ENCODE results near the gene G0S2.

G0S2 gene

GRCh38 chr1:209653915-209654351, 21.3 kb upstream of the G0S2 start (continued):
- TF ChIP-seq PRDM2 (tag by site-specific recombination; IDR thresholded peaks at IDR 0.05; ENCODE audit: borderline replicate concordance) = no peak
- TF ChIP-seq ZNF155 (tag by site-specific recombination; IDR thresholded peaks at IDR 0.05) = no peak
- TF ChIP-seq GLI2 (tag by site-specific recombination; IDR thresholded peaks at IDR 0.05; ENCODE audit: borderline replicate concordance, low read depth) = no peak
- no peak for TF ChIP-seq ZNF704 (tag by site-specific recombination; IDR thresholded peaks at IDR 0.05)
- no peak for TF ChIP-seq ZNF785 (tag by site-specific recombination; IDR thresholded peaks at IDR 0.05)
- TF ChIP-seq ZNF596 (tag by site-specific recombination; IDR thresholded peaks at IDR 0.05) = no peak
- no peak for TF ChIP-seq ZNF354C (tag by site-specific recombination; IDR thresholded peaks at IDR 0.05; ENCODE audit: borderline replicate concordance, low read depth)
- TF ChIP-seq ZNF530 (tag by site-specific recombination; IDR thresholded peaks at IDR 0.05; ENCODE audit: low read depth) = no peak
- TF ChIP-seq ZXDB (tag by site-specific recombination; IDR thresholded peaks at IDR 0.05) = no peak

GRCh38 chr1:209655411-209656231, 19.6 kb upstream of the G0S2 start:
- POLR2A ChIA-PET = no interaction called here

DNA sequence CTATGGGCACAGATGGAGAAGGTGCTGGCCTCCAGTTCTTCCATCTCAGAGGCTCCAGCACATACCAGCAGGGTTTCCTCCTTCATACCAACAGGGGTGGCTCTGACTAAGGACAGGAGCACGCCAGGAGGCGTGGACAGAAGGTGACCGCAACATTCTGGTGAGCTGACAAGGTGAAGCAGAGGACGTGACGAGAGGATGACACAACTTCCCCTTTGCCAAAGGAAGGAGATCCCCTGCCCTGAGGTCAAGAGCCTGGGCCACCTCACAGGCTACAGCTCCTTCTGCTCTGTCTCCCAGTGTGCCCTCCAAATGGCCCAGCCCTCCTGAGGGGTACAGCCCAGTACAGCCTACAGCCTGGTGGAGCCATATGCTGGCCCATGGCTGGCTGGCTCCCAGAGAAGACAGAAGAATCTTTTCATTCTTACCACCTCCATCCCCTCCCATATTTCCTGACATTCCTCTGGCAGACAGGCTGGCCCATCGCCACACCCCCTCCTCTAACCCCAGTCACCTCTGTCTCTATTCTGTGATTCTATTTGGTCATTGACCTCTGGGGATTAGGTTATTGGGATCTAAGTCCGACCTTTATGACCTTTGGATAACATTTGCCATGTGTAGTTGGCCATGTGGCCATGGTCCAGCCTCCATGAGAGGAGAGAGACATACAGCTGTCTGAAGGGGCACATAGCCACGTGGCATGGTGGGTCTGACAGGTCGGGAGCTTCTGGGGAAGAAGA, 17.9 kb upstream of the G0S2 start:
- no peak overlapping the region for H3K27ac ChIP-seq (ENCODE audit: extremely low read depth, low read depth, low read length)
- CTCF ChIA-PET = interaction anchor here (0.9 to 1.7 kb wide), 2 partner anchors 10 to 40 kb away, joined by 3 to 4 read pairs; no protein-coding TSS in a partner anchor
- H3K9me3 ChIP-seq (ENCODE audit: control insufficient read depth, insufficient read depth, low read depth, low read length) = no peaks in the 10 kb centered on the region
- no peaks in the 10 kb centered on the region for H3K36me3 ChIP-seq (ENCODE audit: control insufficient read depth in 2 of 2, insufficient read depth in 1 of 2, low read length in 2 of 2)
- H3K4me3 ChIP-seq (ENCODE audit: low read depth, low read length) = no peak overlapping the region
- no peak for TF ChIP-seq PRDM2 (tag by site-specific recombination; IDR thresholded peaks at IDR 0.05; ENCODE audit: borderline replicate concordance)
- TF ChIP-seq KLF1 (tag by site-specific recombination; IDR thresholded peaks at IDR 0.05) = no peak
- POLR2A ChIA-PET = no interaction called here
- H3K4me1 ChIP-seq (ENCODE audit: control insufficient read depth, insufficient read depth, low read length) = peaks cover 11% of the 10 kb centered on the region

More at GRCh38 chr1:209655411-209656231, 19.6 kb upstream of the G0S2 start:
- Histone ChIP-seq H3K4me3 (ENCODE audit: low read depth, low read length) (no peak overlapping the region), H3K36me3 (ENCODE audit: control insufficient read depth in 2 of 2, insufficient read depth in 1 of 2, low read length in 2 of 2) (no peaks in the 10 kb centered on the region), H3K4me1 (ENCODE audit: control insufficient read depth, insufficient read depth, low read length) (peaks cover 12% of the 10 kb centered on the region), H3K9me3 (ENCODE audit: control insufficient read depth, insufficient read depth, low read depth, low read length) (no peaks in the 10 kb centered on the region), H3K27ac (ENCODE audit: extremely low read depth, low read depth, low read length) (no peak overlapping the region)
- CTCF ChIA-PET = interaction anchor here (0.5 kb wide), 1 partner anchor 28 kb away, joined by 3 read pairs; no protein-coding TSS in a partner anchor
- TF ChIP-seq ZNF843 (tag by site-specific recombination; IDR thresholded peaks at IDR 0.05) (no peak), ZNF585B (tag by site-specific recombination; IDR thresholded peaks at IDR 0.05) (no peak), ZNF670 (tag by site-specific recombination; IDR thresholded peaks at IDR 0.05; ENCODE audit: low read depth) (no peak), ZNF24 (tag by site-specific recombination; IDR thresholded peaks at IDR 0.05) (no peak), ZNF501 (tag by site-specific recombination; IDR thresholded peaks at IDR 0.05) (no peak)
